ENCODE measurements around the gene AGBL1.

AGBL1 gene

DNA sequence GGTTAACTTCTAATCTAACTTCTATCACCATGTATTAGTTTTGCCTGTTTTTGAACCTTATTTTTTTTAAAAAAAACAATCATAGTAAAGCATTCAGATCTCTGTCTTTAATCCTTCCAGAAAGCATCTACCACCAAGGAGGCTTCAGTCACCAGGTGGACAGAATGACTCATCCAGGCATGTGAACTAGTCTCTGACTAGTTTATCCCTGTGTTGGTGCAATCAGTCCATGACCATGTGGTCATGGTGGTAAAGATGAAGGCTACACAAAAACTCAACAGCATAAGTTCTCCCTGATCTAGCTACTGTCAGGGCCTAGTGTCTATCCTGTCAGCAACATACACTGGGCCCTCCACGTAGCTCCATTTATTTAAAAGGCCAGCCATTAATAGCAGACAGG, 750.6 kb downstream of the AGBL1 start:
- no peak for DNase-seq

DNA sequence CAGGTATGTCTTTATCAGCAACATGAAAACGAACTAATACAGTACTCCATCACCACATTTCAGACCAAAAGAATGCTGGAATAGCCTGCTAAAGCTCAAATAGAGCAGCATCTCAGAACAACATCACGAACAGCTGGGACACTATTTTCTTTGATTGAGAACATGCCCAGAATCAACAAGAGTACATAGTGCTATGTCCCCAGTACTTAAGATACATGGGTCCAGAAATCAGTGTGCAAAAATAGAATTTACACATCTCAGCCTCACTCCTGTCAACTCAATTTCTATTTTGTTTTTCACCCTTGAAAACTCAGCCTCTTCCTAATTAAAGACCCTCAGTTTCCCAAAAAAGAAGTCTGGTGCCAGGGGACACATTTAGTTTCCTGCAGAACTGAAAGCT, 753.9 kb downstream of the AGBL1 start:
- DNase-seq, result no peak

DNA sequence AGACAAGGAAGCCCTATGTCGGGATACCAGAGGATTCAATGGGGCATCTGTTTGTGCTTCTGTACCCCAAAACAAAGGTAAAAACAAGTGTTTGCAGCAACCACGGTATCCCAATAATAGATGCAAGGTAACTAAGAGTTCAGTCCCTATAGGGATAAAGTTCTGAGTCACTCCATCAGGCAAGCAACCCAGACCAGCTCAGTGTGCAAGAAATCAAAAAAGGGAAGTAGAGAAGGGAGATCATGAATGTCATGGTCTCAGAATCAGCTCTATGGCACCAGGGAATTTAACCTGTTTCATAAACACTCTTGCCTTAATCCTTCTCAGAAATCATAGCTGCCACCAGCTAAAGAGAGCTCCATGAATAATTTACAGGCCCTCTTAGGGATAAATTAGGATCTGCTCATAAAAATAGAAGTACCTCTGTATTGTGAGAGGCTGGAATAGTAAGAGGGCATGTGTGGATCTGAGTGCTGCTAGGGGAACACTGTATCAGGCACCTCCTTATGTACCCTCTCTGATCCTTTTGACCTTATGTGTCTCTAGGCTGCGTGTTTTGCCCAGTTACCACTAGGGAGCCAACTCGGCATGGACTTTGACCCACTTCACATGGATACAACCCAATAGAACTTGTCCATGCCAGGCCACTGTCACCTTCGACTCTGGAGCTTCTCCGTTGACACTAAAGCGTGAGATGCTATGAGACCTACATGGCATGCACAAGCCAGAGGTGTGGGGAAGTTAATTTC, 754.6 kb downstream of the AGBL1 start:
- DNase-seq, result no peak

DNA sequence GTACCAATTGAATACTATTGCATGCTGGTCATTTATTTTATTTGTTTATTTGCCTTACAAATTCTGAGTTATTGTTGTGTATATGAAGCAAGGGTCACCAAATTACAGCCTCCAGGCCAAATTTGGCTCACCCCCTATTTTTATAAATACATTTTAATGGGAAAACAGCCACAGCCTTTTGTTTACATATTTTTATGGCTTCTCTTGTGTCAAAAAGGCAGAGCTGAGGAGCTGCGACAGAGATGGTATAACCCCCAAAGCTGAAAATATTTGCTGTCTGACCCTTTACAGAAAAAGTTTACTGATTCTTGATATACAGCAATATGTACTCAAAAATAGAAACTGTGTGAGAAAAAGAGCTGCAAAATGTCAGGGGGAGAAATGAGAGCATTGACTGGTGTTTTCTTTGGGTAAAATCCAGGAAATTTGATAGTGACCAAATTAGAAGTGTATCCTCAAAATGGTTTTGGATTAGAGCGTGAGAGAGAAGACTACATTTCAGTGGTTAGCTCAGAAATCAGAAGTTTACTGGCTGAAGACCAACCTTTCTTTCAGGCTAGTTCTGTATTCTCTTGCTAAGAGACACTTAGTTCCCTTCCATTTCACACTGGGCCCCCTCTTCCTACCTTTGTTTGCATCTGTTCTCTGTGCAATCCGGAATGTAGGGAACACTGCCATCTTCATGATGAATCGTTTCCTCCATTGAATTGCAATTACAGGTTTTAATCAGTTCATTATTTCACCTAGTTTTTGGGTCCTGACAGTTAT, 757.8 kb downstream of the AGBL1 start:
- peak; percentile 3 for DNase-seq

DNA sequence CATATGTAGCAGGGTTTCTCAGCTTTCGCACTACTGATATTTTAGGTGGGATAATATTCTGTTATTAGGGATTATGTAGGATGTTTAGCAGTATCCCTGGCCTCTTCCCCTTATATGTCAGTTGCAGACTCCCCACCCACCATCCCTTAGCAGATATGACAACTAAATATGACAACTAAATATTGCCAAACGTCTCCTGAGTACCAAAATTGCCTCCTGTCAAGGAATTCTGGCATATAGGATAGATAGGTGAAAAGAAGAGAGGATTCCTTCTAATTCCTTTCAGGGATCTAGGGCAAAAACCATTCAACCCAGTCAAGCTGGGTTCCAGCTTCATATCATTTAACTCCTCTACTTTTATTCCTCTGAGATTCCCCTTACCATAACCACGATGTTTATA, 759.8 kb downstream of the AGBL1 start:
- DNase-seq, result no peak

DNA sequence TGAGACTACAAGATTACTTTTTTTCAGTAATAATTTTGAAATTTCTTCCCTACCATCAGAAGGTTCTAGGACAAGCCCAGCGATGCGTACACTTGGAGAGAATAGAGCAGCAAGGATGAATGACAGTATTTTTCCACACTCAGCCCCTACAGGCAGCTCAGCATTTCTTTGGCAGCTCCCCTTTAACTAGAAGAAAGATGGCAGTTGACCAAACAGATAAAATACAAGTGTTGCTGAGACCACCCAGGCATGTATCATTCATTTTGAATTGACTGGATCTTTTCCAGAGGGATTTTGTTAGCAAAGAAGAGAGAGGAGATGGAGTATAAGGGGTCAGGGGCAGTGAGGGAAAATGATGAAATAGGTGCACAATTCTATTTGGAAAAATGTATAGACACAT, 761.3 kb downstream of the AGBL1 start:
- DNase-seq, result no peak

DNA sequence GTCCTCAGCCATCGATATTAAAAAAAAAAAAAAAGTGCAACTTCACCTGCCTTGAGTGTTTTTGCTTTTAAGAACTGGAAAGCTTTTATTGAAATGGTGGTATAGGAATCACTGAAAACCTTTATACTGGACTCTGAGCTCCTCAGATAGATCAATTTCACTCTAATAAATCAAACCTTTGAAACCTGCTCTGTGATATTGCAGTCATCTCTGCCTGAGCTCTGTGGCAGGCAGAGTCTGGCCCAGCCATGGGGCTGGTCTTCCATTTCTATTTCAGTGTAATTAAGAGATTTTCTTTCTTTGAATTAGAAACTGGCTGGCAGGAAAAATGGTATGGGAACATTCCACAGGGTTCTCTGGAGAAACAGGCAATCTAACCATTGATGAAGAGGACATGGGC, 762.5 kb downstream of the AGBL1 start:
- DNase-seq, result no peak

DNA sequence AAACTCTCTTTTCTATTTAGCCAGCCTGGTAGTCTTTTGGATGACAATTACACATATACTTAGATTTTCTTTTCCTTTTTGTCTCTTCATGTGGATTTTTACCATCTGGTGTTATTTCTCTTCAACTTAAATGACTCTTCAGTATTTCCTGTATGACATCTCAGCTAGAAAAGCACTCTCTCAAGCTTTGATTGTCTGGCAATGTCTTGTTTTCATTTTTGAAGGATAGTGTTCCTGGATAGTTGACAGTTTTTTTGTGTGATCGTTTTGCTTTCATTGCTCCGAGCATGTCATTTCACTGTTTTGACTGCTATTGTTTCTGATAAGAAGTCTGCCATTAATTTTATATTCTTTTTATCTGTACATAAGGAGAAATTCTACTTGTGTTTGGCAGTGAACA, 766.4 kb downstream of the AGBL1 start:
- no peak for DNase-seq

DNA sequence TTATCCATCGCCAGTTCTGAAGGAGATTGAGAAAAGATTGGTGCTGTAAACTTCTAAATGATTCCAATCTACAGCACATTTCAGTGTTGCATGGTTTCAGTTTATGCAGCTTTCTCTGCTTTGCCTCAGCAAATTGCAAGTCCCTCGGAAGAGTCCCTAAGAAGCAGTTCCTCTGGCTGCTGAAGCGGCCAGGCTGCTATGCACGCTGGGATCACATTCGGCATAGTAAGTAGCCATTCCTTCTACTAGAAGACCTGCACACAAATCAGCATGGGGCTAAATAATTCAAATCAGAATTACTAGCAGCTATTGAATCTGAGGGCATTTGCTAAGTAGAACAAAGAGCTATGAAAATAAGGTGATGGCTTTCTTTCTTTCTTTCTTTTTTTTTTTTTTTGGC, 769.5 kb downstream of the AGBL1 start:
- no peak for DNase-seq

DNA sequence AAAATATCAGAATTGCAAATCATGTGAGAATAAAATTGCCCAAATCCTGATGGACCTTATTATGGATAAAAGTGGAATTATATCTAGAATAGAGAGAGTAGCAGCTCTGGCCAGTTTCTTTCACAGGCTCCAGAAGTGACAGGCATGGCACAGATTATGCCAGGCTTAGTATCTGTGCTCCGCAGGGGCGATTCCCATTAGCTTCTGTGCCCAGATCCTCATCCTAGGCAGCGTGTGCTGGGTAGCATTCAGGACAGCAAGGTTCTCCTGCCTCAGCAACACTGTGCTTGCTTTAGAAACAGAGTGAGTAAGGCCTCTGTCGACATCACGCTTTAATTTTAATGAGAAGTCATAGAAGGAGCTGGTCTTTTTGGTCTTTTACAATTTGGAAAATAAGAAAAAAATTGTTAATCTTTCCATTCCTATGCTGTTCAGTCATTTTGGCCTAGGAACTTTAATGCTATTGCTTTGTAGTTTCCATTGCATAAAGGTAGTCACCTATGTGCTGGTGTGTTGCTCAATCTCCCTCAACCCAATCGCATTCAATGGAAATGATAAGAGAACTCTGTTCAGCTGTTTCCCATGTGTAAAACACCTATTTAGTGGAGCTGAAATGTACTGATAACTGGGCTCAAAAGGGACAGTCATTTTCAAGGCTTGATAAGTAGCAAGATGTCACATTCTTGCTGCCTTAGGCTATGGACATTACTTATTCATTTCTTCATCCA, 770.1 kb downstream of the AGBL1 start:
- no peak for DNase-seq

DNA sequence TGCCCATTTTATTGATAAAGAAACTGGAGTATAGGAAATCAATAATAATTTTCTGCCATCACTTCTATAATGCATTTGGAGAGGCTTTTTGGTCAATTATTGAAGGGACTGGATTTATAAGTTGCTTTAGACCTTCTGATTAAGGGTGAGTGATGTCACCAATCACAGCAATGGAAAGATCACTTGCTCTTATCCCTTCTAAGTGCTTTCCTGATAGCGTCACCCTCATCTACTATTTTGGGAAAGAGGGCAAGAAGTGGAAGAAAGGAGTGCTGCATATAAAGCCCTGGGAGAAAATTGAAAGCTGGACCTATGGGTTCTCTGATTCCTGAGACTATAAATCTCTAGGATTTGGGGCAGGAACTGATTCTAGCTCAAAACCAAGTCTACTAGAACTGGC, 771.3 kb downstream of the AGBL1 start:
- no peak for DNase-seq

DNA sequence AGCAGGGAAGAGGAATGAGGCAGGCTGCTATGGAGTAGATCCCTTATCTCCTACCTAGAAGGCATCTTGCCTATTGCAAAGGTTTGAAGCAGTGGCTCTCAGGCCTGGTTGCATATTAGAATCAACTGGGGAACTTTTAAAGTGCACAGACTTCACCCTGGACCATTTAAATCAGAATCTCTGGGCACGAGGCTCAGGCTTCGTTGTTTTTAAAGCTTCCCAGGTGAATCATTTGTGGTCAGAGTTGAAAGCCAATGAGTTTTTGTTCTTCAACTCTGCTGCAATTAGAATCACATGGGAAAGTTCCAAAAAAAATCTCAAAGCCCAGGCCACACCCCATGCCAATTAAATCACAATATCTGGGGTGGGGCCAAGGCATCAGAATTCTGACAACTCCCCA, 773.1 kb downstream of the AGBL1 start:
- no peak for DNase-seq

DNA sequence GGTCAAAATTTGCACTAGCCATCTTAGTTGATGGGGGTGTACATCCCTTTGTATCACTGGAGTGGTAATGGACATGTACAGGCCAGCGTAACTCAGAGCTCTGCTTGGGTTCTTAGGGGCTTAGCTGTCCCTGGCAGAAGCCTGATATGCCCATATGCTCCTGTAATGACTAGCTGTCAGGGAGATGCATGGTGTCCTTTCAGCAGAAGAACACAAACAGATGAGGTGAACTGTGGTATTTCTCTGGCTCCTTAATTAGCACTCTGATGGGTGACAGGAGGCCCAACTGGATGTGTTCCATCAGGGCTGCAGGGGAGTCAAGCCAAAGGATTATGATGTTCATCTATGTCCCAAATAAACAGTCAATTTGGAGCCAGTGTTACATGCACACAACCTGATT, 774.5 kb downstream of the AGBL1 start:
- no peak for DNase-seq

DNA sequence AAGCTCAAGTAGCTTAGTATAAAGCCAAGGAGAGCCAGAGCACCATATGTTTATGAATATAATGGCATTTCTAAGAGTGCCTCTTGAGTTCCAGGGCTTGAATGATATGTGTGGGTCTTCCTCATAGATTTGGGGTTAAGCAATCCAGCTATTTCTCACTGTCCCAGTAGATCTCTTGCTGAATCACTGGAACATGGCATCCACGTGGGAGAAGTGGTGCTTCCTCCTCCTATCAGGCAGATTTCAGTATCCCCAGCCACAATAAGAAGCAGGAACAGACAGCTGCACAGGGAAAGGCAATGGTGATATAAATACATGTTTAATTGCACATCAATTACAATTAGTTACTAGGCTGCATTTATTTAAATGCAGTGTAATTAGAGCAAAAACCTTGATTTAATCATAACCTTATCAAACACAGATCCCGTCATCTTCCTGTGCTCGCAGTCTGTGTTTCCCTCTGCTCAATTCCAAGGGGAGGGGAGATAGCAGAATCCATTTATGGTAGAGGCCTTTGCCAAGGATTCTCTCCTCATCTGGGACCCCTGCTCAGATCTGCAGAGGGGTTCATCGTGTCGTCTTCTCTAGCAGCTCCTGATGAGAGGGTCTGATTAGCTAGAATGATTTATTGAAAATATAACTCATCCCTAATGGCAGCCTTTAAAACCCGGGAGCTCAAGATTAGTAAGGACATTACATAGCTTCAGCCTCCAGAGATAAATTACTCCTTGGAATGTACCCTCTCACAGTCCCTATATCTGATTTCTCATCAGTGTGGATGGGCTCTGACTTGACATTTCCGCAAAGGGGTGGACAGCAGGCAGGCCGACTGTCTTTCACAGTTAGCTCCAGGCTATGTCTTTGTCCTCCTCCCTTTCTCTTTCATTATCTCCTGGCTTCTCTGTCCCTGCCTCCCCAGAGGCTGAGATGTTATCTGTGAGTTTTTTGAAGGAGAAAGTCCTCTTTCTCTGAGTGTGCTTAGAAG, 775.9 kb downstream of the AGBL1 start:
- DNase-seq, result no peak

DNA sequence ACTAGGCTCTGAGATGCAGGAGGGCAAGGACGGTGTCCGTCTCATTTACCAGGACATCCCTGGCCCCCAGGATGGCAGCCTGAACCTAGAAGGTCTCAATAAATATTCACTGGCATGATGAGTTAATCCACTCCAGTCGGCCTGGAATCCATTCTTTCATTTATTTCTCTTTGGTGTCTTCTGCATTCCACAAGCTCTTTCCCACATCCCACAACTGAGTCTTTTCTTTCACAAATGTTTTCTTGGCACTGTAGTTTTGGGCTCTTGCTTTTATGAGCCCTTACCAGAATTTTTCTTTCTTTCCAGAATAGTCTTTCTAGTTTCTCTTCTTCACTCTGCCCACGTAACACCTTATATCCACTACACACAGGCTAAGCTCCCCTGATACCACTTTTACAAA, 778.0 kb downstream of the AGBL1 start:
- no peak for DNase-seq

DNA sequence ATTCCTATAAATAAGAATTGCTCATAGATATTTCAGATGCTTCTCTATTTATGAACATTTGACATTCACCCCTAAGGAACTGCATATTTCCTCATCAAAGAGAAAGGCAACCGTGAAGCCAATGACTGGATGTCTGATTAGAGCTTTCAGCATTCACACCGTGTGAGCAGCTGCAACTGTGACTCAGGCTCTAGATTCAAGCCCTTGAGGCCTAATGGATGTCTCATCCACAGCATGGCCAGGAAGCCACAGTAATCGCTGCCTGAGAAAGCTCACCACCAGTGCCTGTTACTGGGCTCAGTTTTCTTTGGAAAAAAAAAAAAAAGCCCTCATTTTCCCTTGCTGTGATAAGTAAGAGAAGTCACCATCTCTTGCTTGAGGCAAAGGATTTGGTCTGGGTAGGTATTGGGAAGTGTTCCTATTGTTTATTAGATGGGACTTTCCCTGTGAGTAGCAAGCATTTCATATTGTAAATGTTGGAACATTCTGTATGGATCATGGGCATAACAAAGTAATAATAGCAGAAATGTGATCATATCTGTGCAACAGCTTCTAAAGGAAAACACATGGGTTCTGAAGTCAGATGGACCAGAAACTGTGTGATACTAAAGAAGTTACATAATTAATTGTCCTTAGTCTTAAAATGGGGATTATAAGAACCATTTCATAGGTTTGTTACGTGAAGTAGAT, 783.7 kb downstream of the AGBL1 start:
- DNase-seq, result no peak

DNA sequence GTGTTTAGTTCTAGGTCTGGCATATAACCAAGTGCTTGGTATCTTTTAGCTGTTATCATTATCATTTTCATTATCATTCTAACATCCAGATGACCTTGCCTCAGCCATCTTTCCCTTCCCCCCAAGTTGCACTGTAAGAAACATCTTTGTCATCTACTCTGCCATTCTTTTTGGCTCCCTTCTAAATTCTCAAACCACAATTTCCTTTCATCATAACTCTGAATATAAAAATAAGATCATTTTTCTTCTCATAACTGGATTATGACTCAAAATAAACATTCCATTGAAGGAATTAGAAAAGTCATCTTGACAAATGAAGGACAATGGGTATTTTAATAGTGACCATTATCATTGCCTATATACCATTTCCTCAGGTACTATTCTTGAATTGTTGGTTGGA, 786.2 kb downstream of the AGBL1 start:
- no peak for DNase-seq

DNA sequence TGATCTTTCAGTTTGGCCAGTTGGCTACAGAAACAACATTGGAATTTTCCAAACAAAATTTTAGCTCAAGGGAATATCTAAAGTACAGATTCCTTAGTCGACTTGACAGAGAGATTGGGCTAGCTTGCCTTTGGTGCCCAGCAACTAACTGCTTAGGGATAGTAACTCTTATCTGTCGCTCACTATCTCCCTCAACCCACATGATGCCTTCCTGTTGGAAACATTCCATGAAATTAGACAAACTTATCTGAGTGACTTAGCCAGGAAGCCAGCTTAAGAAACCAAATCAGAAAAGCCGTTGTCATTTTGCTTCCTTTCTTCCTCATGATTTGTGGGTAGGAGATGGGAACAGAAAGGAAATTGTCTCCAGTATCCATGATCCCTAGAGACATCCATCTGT, 791.2 kb downstream of the AGBL1 start:
- DNase-seq, result no peak

DNA sequence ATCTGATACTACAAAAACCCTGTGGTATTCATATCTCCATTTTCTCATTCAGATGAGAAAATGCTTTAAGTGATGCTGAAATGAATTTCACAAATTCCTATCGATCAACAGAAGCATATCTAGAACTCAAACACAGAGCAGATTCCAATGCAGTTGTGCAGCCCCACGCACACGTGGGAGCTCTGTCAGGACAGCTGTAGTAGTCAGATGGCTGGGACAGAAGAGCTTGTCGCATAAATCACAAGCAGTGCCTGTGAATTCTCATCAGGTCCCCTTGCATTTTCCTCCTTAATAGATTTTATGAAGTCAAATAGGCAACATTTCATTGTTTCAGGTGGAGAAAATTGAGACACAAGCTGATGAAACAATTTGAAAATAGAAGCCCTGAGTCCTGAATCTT, 792.3 kb downstream of the AGBL1 start:
- no peak for DNase-seq

DNA sequence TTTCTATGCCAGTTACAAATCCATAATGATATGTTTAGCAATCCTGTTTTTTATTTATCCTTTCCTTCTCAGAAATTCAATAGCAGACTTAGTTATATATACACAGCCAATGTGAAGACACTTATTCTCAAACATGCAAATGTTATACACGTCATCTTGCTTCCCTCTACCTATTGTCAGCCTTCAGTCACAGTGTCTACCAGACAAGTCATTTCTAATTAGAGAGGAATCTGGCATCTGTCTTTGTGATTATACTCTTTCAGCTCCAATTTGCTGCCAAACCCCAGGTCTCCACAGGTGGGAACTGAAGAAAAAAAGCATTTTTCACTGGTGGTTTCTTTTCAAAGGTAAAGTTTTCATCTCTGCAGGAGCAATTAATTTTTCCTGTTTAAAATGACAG, 793.1 kb downstream of the AGBL1 start:
- DNase-seq, result no peak

DNA sequence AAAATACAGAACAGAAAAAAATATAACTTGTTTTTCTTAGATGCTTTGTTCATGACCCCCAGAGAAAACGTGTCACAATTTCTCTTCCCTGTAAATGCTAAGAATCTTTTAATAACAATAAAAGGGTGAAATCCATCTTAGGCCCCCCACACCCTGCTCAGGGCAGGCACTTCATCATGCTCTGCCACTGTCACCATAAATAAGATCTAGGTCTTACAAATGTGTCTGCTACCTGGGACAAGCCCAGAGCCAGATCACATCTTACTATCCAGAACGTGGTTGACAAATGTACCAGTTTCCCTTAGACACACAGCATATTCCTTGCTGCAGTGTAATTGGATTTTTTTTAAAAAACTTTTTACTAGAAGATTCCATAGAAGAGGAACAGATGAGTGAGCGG, 795.4 kb downstream of the AGBL1 start:
- DNase-seq, result no peak
